HL-60/S4 (cell line): ENCODE results near the gene DVL3.

ENCODE experiments used
- in situ Hi-C: fragments of 300-500 bp; cut with MboI; formaldehyde crosslinking; loops from 2 replicates; pipeline ENCODE4 v1.14.3; 2022; ENCODE audit warnings: low sequenced_read_pairs

Gene DVL3

DNA sequence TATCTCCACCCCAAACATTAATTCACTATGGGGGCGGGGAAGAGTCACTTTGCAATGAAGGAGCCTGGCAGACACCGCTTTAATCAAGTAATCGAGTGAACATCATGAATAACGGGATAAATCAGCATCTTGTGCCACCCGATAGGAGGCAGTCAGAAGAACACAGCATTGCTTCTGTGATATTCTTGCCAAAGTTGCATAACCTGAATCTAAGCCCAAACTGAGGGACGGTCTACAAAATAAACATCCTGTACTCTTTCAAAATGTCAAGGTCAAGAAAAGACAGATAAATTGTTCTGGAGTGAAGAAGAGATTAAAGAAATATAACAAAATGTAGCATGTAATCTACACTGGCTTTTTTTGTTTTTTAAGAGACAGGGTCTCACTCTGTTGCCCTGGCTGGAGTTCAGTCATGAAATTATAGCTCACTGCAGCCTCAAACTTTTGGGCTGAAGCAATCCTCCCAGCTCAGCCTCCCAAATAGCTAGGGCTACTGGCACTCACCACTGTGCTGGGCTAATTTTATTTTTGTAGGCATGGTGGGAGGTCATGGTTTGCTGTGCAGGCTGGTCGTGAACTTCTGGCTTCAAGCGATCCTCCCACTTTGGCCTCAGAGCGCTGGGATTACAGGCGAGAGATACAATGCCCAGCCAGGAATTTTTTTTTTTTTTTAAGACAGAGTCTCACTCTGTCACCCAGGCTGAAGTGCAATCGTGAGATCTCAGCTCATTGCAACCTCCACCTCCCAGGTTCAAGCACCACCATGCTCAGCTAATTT lies 54.2 kb downstream of the DVL3 start:
- in situ Hi-C loops: no loop called here

DNA sequence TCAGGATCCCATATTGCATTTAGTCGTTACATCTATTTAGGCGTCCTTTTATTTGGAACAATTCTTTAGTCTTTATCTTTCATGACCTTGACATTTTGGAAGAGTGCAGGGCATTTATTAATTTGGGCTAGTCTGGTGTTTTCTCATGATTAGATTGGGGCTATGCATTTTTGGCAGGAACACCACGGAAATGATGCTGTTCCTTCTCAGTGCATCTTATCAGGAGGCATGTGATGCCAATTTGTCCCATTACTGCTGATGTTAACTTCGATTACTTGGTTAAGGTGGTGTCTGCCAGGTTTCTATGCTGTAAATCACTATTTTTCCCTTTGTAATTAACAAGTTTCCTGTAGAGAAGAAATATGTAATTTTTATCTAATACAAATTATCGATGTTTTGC lies 56.1 kb downstream of the DVL3 start:
- in situ Hi-C loops: no loop called here

DNA sequence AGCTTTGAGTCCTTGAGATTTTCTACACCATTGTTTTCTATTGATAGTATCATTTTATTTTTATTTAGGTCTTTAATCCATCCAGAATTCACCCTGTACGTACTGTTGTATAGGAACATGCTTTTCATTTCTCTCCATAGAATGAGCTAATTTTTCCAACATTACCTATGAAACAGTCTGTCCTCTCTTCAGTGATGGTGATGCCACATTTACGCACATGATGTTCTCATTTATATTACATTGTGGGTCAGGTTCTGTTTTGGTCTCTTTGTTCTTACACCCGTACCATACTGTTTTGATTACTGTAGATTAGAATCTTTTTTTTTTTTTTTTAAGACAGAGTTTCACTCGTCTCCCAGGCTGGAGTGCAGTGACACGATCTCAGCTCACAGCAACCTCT lies 56.5 kb downstream of the DVL3 start:
- in situ Hi-C loops: no loop called here

DNA sequence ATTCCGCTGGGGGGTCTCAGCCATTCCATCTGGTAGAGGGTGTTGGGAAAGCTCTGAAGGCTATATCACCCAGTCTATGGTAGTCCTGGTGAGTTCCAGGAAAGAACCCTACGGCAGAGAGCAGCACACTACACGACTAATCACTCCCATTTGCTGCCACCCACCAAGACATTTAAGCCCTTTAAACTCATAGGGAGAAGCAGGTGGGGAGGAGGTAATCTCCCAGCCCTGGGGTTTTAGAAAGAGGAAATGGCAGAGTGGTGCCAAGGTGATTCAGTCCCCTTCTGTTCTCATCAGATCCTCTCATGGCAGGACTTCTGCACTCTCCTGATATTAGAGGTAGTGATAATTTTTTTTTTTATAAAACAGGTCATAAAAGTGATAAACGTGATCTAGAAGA lies 63.6 kb downstream of the DVL3 start:
- in situ Hi-C loops: no loop called here

DNA sequence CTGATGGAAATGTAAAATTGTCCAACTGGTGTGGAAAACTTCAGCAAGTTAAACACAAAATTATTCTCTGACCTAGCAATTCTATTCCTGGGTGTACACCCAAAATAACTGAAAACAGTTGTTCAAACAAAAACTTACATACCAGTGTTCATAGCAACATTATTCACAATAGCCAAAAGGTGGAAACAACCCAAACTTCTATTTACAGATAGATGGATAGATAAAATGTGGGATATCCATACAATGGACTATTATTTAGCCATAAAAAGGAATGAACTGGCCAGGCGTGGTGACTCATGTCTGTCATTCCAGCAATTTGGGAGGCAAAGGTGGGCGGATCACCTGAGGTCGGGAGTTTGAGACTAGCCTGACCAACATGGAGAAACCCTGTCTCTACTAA lies 67.3 kb downstream of the DVL3 start:
- in situ Hi-C loops: no loop called here
